Natural killer cell (primary cell): ENCODE measurements around the gene NFIA. TPM values are rescaled to one million over a fixed set of nuclear protein-coding genes. Genes with fewer than 3 reads are reported as not detected.

Experiments used
- ATAC-seq, 3 donors: fragments of 150-1000 bp in 2 of 3; fragments of 200-7000 bp in 1 of 3; cut with Tn5 transposase; 1 replicate in 1 of 3; 2 replicates in 2 of 3; pipeline ENCODE4 v1.10.0; 2021; ENCODE audit warnings: mild to moderate bottlenecking in 2 of 3, moderate library complexity in 2 of 3
- DNase-seq, 2 donors: peaks; one replicate each; pipeline versions ENCODE4 v3.0.0 to v3.0.0-alpha.2; 2013 to 2021; ENCODE audit warnings: mixed read lengths in 1 of 2
- H3K27ac ChIP-seq: one replicate; pipeline ENCODE4 v1.5.1; 2013; ENCODE audit warnings: mild to moderate bottlenecking, low read length
- H3K27me3 ChIP-seq: one replicate; pipeline ENCODE4 v1.6.1; 2013; ENCODE audit warnings: low read length; ENCODE audit not compliant: control insufficient read depth, insufficient read depth
- H3K36me3 ChIP-seq: one replicate; pipeline ENCODE4 v1.6.1; 2013; ENCODE audit warnings: low read length; ENCODE audit not compliant: control insufficient read depth, insufficient read depth
- H3K4me1 ChIP-seq: one replicate; pipeline ENCODE4 v1.6.1; 2013; ENCODE audit warnings: low read length; ENCODE audit not compliant: control insufficient read depth, insufficient read depth
- H3K4me3 ChIP-seq: one replicate; pipeline ENCODE4 v1.5.1; 2013; ENCODE audit warnings: low read length
- H3K9me3 ChIP-seq: one replicate; pipeline ENCODE4 v1.6.1; 2013; ENCODE audit warnings: low read length; ENCODE audit not compliant: control insufficient read depth, insufficient read depth
- H3K27ac Mint-ChIP-seq, 2 donors: one replicate each; pipeline ENCODE4 v1.8.0; 2022; ENCODE audit warnings: mild to moderate bottlenecking in 2 of 2, mixed read lengths in 2 of 2, moderate library complexity in 1 of 2
- H3K27me3 Mint-ChIP-seq, 2 donors: one replicate each; pipeline ENCODE4 v1.8.0; 2022; ENCODE audit warnings: low read depth in 2 of 2, mixed read lengths in 2 of 2
- H3K36me3 Mint-ChIP-seq: one replicate; pipeline ENCODE4 v1.8.0; 2022; ENCODE audit warnings: mixed read lengths
- H3K4me1 Mint-ChIP-seq, 2 donors: one replicate each; pipeline ENCODE4 v1.8.0; 2022; ENCODE audit warnings: mixed read lengths in 2 of 2
- H3K4me3 Mint-ChIP-seq: one replicate; pipeline ENCODE4 v1.8.0; 2022; ENCODE audit warnings: mild to moderate bottlenecking, moderate library complexity, mixed read lengths
- H3K9me3 Mint-ChIP-seq, 2 donors: one replicate each; pipeline ENCODE4 v1.8.0; 2022; ENCODE audit warnings: mixed read lengths in 2 of 2
- WGBS: methylation state at CpG from one replicate; pipeline ENCODE4 v1.1.7; 2013; ENCODE audit warnings: missing lambda C conversion rate; ENCODE audit not compliant: insufficient coverage; 5-methylcytosine and 5-hydroxymethylcytosine counted together
- intact Hi-C: fragments of 100-400 bp; cut with micrococcal nuclease; formaldehyde crosslinking; loops from one replicate; pipeline ENCODE4 v1.14.2; 2022
- total RNA-seq, 4 donors: library from RNA; stranded (reverse); fragments of 120-200 nt in 1 of 4; gene quantifications; one replicate each; pipeline versions ENCODE4 v1.2.3 to v1.2.4, GENCODE V29; 2013 to 2022
- TF ChIP-seq, protein P1 (sequence below): fragments of 200-600 bp; IDR thresholded peaks from one replicate; pipeline ENCODE4 v1.8.0; 2022; ENCODE audit warnings: antibody characterized with exemption

NFIA gene
- total RNA-seq, 3 donors from 2014 or later (not counting 1 experiment from before 2014, with no cell fraction given), result 3.5 to 6.5 (median 3.6) TPM

DNA sequence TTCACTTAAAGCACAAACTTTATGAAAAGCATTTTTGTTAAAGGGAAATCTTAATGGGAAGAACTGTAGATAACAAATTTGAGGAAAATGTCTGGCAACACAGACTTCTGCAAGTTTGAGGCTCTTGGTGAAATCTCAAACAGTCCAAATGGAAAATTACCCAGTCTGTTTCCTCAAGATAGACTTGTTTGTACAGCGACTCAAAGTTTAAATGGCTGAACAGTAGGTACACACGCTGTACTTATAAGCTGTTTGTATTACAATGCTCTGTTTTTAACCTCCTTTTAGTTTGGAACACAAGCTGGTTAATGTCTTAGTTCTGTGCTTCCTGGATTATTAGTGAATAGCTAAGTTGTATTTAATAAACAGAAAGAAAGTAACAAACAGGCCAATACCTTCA lies 217.1 kb downstream of the NFIA start:
- no peak for ATAC-seq
- H3K27ac Mint-ChIP-seq, result no peak overlapping the region
- Histone ChIP-seq H3K27me3 (no peaks in the 10 kb centered on the region), H3K27ac (no peak overlapping the region), H3K4me3 (no peak overlapping the region), H3K4me1 (no peaks in the 10 kb centered on the region), H3K9me3 (no peaks in the 10 kb centered on the region), H3K36me3 (no peaks in the 10 kb centered on the region)
- no peak overlapping the region for H3K4me3 Mint-ChIP-seq
- H3K36me3 Mint-ChIP-seq, result no peaks in the 10 kb centered on the region
- TF ChIP-seq, protein P1, sequence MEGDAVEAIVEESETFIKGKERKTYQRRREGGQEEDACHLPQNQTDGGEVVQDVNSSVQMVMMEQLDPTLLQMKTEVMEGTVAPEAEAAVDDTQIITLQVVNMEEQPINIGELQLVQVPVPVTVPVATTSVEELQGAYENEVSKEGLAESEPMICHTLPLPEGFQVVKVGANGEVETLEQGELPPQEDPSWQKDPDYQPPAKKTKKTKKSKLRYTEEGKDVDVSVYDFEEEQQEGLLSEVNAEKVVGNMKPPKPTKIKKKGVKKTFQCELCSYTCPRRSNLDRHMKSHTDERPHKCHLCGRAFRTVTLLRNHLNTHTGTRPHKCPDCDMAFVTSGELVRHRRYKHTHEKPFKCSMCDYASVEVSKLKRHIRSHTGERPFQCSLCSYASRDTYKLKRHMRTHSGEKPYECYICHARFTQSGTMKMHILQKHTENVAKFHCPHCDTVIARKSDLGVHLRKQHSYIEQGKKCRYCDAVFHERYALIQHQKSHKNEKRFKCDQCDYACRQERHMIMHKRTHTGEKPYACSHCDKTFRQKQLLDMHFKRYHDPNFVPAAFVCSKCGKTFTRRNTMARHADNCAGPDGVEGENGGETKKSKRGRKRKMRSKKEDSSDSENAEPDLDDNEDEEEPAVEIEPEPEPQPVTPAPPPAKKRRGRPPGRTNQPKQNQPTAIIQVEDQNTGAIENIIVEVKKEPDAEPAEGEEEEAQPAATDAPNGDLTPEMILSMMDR, result no peak
- intact Hi-C loops, result no loop called here
- H3K27me3 Mint-ChIP-seq, result peaks cover 12% of the 10 kb centered on the region in 2 donors
- H3K9me3 Mint-ChIP-seq, result no peaks in the 10 kb centered on the region
- 31% methylated on average over 2 of the region's 2 CpGs for WGBS
- DNase-seq, result no peak
- no peaks in the 10 kb centered on the region for H3K4me1 Mint-ChIP-seq

DNA sequence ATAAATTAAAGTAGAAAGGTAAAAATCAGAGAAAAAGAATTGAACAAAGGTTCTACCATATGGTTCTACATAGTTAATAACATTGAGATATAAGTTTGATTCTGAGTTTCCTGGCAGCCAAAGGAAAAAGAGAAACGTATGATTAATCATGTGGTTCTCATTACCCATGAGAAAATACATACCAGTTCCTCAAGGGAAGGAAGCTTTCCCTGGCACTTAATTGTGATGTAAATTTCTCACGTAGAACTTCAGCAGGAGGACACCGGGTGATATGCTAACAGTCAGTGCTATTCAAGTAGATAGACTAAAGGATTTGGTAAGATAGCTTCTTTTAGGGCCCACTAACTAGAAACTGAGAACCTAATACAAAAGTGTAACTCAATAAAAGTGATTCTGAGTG lies 218.5 kb downstream of the NFIA start:
- no peak for DNase-seq
- Mint-ChIP-seq H3K9me3 (no peaks in the 10 kb centered on the region), H3K36me3 (no peaks in the 10 kb centered on the region), H3K27ac (no peak overlapping the region), H3K4me3 (no peak overlapping the region), H3K4me1 (no peaks in the 10 kb centered on the region), H3K27me3 (peaks cover 12 to 15% of the 10 kb centered on the region in 2 donors)
- H3K27ac ChIP-seq, result no peak overlapping the region
- H3K36me3 ChIP-seq, result no peaks in the 10 kb centered on the region
- ATAC-seq, result no peak
- no peaks in the 10 kb centered on the region for H3K27me3 ChIP-seq
- no peaks in the 10 kb centered on the region for H3K9me3 ChIP-seq
- 96% methylated on average over 3 of the region's 3 CpGs for WGBS
- no peak overlapping the region for H3K4me3 ChIP-seq
- TF ChIP-seq, protein P1, result no peak
- no peaks in the 10 kb centered on the region for H3K4me1 ChIP-seq
- intact Hi-C loops, result no loop called here

DNA sequence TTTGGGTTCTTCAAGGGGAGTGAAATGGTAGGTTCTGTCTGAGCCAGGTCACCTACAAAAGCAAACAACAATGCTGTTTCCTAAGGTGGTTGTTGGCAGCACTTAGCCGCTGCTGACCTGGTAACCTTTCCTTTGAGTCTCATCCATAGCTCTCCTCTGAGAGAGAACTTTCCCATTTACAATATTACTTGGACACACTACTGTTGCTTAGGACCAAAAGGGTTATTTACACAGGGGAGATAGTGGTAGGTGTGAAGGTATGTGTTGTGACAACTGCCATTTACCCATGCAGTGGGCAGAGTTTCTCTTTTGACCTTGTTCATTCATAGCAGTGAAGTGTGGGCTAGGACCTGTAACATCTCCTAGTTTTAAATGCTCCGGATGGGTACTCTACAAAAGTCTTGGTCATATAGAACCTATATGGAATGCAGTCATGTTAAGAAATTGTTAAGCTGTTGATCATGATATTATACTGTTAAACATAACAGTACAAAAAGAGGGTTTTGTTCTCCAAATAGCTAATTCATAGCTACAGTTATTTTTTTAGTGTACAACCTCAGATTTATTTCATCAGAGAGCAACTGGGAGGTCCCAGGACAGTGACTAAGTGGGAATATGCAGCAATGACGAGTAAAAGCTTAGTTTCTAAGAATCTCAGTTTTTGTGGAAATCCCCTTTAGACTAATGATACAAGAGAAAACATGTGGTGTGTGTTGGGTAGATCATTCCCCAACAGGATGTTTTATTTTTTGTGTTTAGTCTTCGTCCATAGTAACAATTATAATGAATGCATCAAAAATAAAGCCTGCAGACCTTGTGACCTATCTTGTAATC lies 219.7 kb downstream of the NFIA start:
- intact Hi-C loops, result no loop called here
- no peak overlapping the region for H3K27ac Mint-ChIP-seq
- H3K27ac ChIP-seq, result no peak overlapping the region
- no peaks in the 10 kb centered on the region for H3K36me3 ChIP-seq
- no peaks in the 10 kb centered on the region for H3K4me1 ChIP-seq
- H3K4me1 Mint-ChIP-seq, result no peaks in the 10 kb centered on the region
- no peaks in the 10 kb centered on the region for H3K9me3 ChIP-seq
- no peak for DNase-seq
- ATAC-seq, result peak in 2 of 3 donors; percentile 15 to 24
- no peak overlapping the region for H3K4me3 ChIP-seq
- H3K27me3 Mint-ChIP-seq, result peaks cover 12 to 15% of the 10 kb centered on the region in 2 donors
- no peaks in the 10 kb centered on the region for H3K27me3 ChIP-seq
- no peak overlapping the region for H3K4me3 Mint-ChIP-seq
- TF ChIP-seq, protein P1, result no peak
- 79% methylated on average over 3 of the region's 4 CpGs for whole genome bisulfite sequencing
- no peaks in the 10 kb centered on the region for H3K36me3 Mint-ChIP-seq
- H3K9me3 Mint-ChIP-seq, result no peaks in the 10 kb centered on the region
